Measurements from ENCODE around the gene TMEM128.

DNA sequence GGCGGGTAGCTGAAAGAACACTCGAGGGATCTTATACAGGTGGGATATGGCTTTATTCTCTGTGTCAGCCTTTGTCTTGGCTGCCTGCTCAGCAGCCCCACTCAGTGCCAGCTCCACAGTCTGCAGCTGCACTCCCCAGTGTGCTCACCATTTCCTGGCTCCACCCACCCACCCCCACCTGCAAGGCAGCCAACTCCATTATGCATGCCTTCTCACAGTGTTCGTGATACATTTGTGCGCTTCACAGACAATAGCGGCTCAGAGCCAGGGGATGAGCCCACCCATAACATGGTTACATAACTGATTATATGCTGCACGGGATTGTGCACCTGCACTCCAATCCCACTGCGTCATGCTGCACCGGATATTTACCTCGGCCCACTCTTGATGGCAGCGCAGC is 8.8 kb upstream of the TMEM128 start:
- TF ChIP-seq ZNF274 (IDR thresholded peaks at IDR 0.05; ENCODE audit: low read depth, low read length) (no peak), SUZ12 (IDR thresholded peaks at IDR 0.05; ENCODE audit: extremely low read depth, insufficient read depth, insufficient read length) (no peak), YY1 (IDR thresholded peaks at IDR 0.05; ENCODE audit: insufficient read depth, insufficient read length) (no peak)

Measured in NT2/D1 (cell line).